Measurements from ENCODE around the gene CEBPZOS.

The CEBPZOS gene

DNA sequence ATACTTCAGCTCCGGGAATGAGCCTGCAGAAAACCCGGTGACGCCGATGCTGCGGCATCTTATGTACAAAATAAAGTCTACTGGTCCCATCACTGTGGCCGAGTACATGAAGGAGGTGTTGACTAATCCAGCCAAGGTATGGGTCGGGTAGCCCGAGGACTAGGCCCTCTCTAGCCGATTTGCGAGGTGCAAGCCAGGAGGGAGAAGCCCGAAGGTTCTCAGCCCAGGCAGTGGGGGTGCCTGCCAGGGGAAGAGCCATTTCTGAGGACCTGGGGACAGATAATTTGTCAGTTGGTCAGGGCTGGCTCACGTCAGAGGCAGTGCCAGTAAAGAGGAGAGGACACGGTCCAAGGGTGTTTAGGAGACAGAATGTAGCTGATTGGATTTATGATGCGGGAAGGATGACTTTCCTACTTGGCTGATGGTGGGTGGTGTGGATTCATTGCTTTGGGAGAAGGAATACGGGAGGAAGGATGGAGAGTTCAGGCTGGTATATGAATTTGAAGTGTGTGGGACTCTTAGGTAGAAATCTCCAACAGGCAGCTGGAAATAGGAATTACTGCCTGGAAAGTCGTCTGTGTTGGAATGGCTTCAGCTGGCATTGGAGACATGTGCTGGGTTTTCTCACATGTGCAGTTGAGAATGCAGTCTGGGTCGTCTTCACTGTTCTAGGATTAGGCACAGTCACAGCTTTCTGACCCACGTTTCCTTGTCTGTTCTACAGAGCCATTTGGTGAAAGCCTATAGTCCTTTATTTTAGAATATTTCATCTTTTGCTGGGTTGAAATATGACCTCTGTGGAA is 36.0 kb downstream of the CEBPZOS start:
- DNase-seq (ENCODE audit: low read depth, low spot score) = no peak

DNA sequence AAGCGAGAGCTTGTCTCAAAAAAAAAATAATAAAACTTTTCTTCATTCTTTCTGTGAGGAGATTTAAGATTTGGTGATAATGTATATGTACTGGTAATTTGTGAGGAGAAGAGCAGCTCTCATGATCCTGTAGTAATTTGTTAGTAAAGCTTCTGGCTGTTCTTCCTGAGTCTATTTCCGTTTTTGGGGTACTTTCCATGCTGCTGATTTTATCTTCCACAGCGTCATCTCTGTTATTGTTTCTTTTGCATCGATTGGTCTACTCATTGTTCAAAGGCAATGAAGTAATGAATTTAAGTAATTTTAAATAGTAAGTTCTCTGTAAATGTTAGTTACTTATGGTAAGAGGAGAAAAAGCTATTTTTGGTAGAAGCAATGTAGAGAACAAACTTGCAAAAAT is 47.1 kb downstream of the CEBPZOS start:
- DNase-seq (ENCODE audit: low read depth, low spot score) = no peak

DNA sequence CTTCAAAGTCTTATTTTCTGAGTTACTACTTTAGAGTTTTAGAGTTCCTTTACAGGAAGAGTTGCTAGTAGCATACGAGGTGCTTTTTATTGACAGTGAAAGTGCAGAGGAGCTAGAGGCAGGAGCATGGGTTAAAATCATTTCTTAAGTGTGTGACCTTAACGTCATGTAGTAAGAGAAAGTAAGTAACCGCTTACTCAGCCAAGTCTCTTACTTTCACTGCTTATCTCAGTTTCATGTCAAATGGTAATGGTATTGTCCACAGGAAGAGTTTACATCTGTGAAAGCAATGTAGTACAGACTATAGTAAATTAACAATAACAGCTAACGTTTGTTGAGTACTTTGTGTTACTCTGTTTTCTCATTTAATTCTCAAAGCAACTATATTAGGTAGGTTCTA is 47.7 kb downstream of the CEBPZOS start:
- no peak for DNase-seq (ENCODE audit: low read depth, low spot score)

DNA sequence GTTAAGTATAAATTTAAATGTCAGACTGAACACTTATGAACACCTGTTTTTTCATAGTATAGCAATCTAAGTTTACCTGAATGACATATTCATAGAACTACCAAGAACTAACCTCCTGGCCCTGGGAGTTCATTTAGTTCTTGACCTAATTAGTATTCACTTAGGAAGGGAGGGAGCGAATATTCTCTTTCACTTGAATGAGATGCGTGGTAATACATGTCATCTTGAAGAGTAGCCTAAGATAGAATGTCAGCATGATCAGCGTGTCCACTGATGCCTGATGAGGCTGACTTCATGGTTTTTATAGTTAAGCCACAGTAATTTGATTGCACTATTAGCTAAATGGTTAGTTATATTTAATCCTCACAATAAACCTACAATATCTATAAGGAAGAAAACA is 48.5 kb downstream of the CEBPZOS start:
- DNase-seq (ENCODE audit: low read depth, low spot score) = no peak

DNA sequence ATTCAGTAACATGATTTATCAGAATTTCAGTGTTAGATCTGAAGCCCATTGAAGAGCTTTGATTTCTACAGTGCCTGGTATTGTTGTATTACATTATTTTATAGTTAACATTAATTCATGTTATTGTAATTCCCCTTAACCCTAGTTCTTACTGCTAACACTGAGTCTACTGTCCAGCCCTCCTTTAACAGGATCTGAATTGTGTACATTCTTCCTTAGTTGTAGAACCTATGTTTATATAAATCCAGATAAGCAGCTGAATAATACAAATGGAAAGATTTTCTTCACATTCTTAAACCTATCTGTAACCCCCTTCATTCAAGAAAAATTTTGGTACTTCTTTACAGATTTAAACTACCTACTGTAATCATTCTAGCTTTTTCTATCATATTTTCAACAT is 49.9 kb downstream of the CEBPZOS start:
- DNase-seq (ENCODE audit: low read depth, low spot score) = no peak

DNA sequence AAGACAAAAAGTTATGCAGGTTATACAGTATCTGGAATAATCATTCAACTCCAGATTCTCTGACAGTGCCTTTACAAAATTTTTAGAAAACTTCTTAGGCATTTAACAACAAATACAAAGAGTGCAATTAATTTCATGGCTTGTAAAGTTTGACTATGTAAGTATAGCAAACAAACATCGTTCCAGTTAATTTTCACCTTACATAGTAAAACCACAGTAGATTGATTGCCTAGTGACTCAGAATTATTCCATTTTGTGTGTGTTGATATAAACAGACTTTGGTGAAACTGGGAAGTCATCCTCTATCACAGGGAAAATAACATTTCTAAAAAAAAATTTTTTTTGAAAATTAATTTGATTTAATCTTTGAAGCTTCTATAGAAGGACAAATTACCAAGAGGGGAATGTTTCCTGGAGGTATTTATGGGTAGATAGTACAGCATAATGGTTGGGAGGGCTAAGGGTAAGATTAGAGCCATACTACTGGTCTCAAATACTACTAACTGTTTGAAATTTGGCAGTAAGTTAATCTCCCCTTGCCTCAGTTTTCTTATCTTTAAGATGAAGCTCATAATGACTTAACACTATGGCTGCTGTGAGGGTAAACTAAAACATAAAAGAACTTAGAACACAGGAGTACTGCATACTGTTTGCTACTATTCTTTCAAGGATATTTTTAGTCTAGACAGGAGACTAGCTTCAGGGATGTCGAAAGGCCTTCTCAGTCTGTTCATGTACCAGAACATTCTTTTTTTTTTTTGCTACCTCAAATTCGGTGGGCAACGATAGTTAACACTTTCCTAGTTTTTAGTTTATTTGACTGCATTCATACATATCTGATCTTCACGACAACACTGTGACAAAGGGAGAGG is 54.8 kb downstream of the CEBPZOS start:
- DNase-seq (ENCODE audit: low read depth, low spot score) = no peak
